ENCODE data around the gene MAMLD1. TPM values are rescaled to one million over a fixed set of nuclear protein-coding genes. Genes with fewer than 3 reads are reported as not detected.

Gene MAMLD1
- total and polyA plus RNA-seq, 4 donors: 0.59 to 1.1 (median 0.76) TPM

DNA sequence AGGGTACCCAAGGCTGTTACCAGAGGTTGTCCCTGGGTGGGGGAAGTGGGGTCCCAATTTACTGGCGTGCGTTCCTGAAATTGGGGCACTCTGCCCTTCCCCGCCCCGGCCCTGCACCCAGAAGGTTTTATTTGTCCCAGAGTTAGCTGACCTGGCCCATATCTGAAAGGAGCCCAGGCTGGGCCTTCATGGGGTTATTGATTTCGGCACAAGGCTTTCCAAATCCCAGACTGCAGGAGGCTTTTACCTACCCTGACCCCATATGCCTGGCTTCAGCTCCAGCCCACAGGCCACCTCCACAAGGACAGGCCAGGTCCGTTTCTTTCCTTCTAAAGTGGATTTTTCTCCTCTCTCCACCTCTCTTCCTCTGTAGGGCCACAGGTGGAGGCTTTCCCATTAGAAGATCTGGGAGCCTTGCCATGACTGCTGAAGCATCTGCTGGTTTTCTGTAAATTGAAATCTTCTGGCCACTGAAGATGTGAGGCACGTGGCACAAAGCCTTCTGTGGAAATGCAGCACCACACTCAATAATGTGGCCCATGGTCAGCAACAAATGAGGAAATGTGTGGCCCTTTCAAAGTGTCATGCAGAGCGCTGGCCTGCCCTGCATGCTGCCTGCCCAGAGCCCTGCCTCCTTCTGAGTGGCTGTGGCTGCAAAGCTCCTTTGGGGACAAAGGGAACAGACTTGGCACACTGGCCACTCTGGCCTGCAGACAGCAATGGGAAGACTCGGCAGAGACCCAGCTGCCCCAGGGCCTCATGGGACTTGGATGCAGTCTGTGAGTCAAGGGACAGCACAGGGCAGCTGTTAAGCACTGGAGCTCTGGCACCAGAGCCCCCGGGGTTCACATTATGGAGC is 162.2 kb downstream of the MAMLD1 start:
- H3K27ac ChIP-seq (ENCODE audit: low read depth in 1 of 2, low read length in 2 of 2): no peak overlapping the region
- H3K27me3 ChIP-seq (ENCODE audit: control insufficient read depth in 4 of 4, insufficient read depth in 4 of 4, low read length in 3 of 4): no peaks in the 10 kb centered on the region
- 82% methylated on average over 10 of the region's 10 CpGs for WGBS
- no peak for DNase-seq (ENCODE audit: low spot score)
- H3K4me3 ChIP-seq (ENCODE audit: low read depth in 1 of 3, low read length in 3 of 3): no peak overlapping the region
- no peak overlapping the region for H3K9ac ChIP-seq (ENCODE audit: low read depth in 1 of 2, low read length in 2 of 2)
- H3K9me3 ChIP-seq (ENCODE audit: control insufficient read depth in 4 of 4, low read length in 3 of 4): no peaks in the 10 kb centered on the region
- peaks cover 0 to 7% (median 3%) of the 10 kb centered on the region in 4 donors for H3K4me1 ChIP-seq (ENCODE audit: control insufficient read depth in 4 of 4, insufficient read depth in 4 of 4, low read length in 3 of 4)
- TF ChIP-seq NR2F2 (IDR thresholded peaks at IDR 0.05): no peak
- no peak for TF ChIP-seq FOXA1 (IDR thresholded peaks at IDR 0.05)
- TF ChIP-seq FOXA2 (IDR thresholded peaks at IDR 0.05): no peak
- no peak for TF ChIP-seq EGR1 (IDR thresholded peaks at IDR 0.05; ENCODE audit: low read depth in 2 of 2)
- no peak for TF ChIP-seq YY1 (IDR thresholded peaks at IDR 0.05)
- no peak for TF ChIP-seq RXRA (IDR thresholded peaks at IDR 0.05)
- no peaks in the 10 kb centered on the region for H3K36me3 ChIP-seq (ENCODE audit: control insufficient read depth in 4 of 4, insufficient read depth in 3 of 4, low read depth in 1 of 4, low read length in 3 of 4)

DNA sequence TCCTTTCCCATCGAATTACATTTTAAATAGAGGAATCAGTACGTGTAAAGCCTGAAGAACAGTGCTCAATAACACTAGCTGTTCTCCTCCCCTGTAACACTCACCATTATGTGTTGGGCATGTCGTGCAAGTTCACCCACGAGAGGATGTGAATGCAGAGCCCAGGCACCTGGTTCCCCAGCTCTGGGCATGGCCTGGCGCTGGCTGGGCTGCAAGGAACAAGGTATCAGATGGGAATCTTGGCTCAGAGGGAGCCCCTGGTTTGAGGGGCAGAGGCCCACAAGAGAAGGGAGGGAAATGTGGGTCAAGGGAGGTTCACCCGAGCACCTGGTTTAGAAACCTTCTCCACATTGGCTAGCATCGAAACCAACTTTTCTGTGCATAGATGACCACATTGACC is 163.6 kb downstream of the MAMLD1 start:
- WGBS: 82% methylated on average over 7 of the region's 7 CpGs
- Histone ChIP-seq H3K27ac (ENCODE audit: low read depth in 1 of 2, low read length in 2 of 2) (no peak overlapping the region), H3K9me3 (ENCODE audit: control insufficient read depth in 4 of 4, low read length in 3 of 4) (no peaks in the 10 kb centered on the region), H3K4me3 (ENCODE audit: low read depth in 1 of 3, low read length in 3 of 3) (no peak overlapping the region), H3K27me3 (ENCODE audit: control insufficient read depth in 4 of 4, insufficient read depth in 4 of 4, low read length in 3 of 4) (no peaks in the 10 kb centered on the region), H3K4me1 (ENCODE audit: control insufficient read depth in 4 of 4, insufficient read depth in 4 of 4, low read length in 3 of 4) (peaks cover 0 to 7% (median 3%) of the 10 kb centered on the region in 4 donors), H3K9ac (ENCODE audit: low read depth in 1 of 2, low read length in 2 of 2) (no peak overlapping the region), H3K36me3 (ENCODE audit: control insufficient read depth in 4 of 4, insufficient read depth in 3 of 4, low read depth in 1 of 4, low read length in 3 of 4) (no peaks in the 10 kb centered on the region)
- TF ChIP-seq GABPA (IDR thresholded peaks at IDR 0.05 in 1 of 2, conservative IDR thresholded peaks at IDR 0.05 in 1 of 2): no peak
- TF ChIP-seq, protein P1, sequence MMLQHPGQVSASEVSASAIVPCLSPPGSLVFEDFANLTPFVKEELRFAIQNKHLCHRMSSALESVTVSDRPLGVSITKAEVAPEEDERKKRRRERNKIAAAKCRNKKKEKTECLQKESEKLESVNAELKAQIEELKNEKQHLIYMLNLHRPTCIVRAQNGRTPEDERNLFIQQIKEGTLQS (IDR thresholded peaks at IDR 0.05): no peak
- TF ChIP-seq, protein P2, sequence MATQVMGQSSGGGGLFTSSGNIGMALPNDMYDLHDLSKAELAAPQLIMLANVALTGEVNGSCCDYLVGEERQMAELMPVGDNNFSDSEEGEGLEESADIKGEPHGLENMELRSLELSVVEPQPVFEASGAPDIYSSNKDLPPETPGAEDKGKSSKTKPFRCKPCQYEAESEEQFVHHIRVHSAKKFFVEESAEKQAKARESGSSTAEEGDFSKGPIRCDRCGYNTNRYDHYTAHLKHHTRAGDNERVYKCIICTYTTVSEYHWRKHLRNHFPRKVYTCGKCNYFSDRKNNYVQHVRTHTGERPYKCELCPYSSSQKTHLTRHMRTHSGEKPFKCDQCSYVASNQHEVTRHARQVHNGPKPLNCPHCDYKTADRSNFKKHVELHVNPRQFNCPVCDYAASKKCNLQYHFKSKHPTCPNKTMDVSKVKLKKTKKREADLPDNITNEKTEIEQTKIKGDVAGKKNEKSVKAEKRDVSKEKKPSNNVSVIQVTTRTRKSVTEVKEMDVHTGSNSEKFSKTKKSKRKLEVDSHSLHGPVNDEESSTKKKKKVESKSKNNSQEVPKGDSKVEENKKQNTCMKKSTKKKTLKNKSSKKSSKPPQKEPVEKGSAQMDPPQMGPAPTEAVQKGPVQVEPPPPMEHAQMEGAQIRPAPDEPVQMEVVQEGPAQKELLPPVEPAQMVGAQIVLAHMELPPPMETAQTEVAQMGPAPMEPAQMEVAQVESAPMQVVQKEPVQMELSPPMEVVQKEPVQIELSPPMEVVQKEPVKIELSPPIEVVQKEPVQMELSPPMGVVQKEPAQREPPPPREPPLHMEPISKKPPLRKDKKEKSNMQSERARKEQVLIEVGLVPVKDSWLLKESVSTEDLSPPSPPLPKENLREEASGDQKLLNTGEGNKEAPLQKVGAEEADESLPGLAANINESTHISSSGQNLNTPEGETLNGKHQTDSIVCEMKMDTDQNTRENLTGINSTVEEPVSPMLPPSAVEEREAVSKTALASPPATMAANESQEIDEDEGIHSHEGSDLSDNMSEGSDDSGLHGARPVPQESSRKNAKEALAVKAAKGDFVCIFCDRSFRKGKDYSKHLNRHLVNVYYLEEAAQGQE (IDR thresholded peaks at IDR 0.05): no peak
- TF ChIP-seq RAD21 (IDR thresholded peaks at IDR 0.05): no peak
- no peak for TF ChIP-seq JUND (IDR thresholded peaks at IDR 0.05)
- no peak for TF ChIP-seq NR2F2 (IDR thresholded peaks at IDR 0.05)
- no peak for TF ChIP-seq YY1 (IDR thresholded peaks at IDR 0.05)
- no peak for TF ChIP-seq HNF4A (conservative IDR thresholded peaks at IDR 0.05)
- TF ChIP-seq, protein P3, sequence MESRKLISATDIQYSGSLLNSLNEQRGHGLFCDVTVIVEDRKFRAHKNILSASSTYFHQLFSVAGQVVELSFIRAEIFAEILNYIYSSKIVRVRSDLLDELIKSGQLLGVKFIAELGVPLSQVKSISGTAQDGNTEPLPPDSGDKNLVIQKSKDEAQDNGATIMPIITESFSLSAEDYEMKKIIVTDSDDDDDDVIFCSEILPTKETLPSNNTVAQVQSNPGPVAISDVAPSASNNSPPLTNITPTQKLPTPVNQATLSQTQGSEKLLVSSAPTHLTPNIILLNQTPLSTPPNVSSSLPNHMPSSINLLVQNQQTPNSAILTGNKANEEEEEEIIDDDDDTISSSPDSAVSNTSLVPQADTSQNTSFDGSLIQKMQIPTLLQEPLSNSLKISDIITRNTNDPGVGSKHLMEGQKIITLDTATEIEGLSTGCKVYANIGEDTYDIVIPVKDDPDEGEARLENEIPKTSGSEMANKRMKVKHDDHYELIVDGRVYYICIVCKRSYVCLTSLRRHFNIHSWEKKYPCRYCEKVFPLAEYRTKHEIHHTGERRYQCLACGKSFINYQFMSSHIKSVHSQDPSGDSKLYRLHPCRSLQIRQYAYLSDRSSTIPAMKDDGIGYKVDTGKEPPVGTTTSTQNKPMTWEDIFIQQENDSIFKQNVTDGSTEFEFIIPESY (IDR thresholded peaks at IDR 0.05): no peak
- TF ChIP-seq, protein P4, sequence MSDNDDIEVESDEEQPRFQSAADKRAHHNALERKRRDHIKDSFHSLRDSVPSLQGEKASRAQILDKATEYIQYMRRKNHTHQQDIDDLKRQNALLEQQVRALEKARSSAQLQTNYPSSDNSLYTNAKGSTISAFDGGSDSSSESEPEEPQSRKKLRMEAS (IDR thresholded peaks at IDR 0.05): no peak
- TF ChIP-seq HNF4G (IDR thresholded peaks at IDR 0.05): no peak
- TF ChIP-seq CTCF (IDR thresholded peaks at IDR 0.05; ENCODE audit: low read depth, low read length, missing input control): no peak
- no peak for TF ChIP-seq TAF1 (conservative IDR thresholded peaks at IDR 0.05)
- no peak for TF ChIP-seq SP1 (IDR thresholded peaks at IDR 0.05)
- TF ChIP-seq RXRA (IDR thresholded peaks at IDR 0.05): no peak
- no peak for TF ChIP-seq FOXA2 (IDR thresholded peaks at IDR 0.05)
- TF ChIP-seq FOXA1 (IDR thresholded peaks at IDR 0.05): no peak
- TF ChIP-seq EGR1 (IDR thresholded peaks at IDR 0.05; ENCODE audit: low read depth in 2 of 2): no peak
- no peak for DNase-seq (ENCODE audit: low spot score)
